GM12801 (cell line): ENCODE measurements around the gene GRK5.

Experiments
- CTCF ChIP-seq: IDR thresholded peaks from one replicate; pipeline ENCODE4 v1.5.1; 2011; ENCODE audit warnings: control low read depth; ENCODE audit not compliant: insufficient read length; ENCODE audit errors: extremely low read depth

GRK5 gene

GRCh38 chr10:119448628-119449584 is 241.5 kb downstream of the GRK5 start:
- no peak for TF ChIP-seq CTCF

- no peak for TF ChIP-seq CTCF
Observed at GRCh38 chr10:119449760-119450461, 242.5 kb downstream of the GRK5 start.

- TF ChIP-seq CTCF: no peak
Observed at GRCh38 chr10:119450606-119451299, 243.4 kb downstream of the GRK5 start.

GRCh38 chr10:119451300-119451896 is 244.0 kb downstream of the GRK5 start:
- no peak for TF ChIP-seq CTCF

- TF ChIP-seq CTCF: no peak
Observed at GRCh38 chr10:119452396-119452795, 245.0 kb downstream of the GRK5 start.

- TF ChIP-seq CTCF: no peak
Observed at GRCh38 chr10:119453313-119453712, 245.9 kb downstream of the GRK5 start.

- no peak for TF ChIP-seq CTCF
Observed at GRCh38 chr10:119454316-119454715, 246.9 kb downstream of the GRK5 start.
